Panc1 (cell line): ENCODE measurements around the gene RALGPS1.

Experiments used
- POLR2AphosphoS5 ChIP-seq: IDR thresholded peaks from 2 replicates; pipeline ENCODE4 v1.6.1; 2012; ENCODE audit warnings: mild to moderate bottlenecking, low read depth, low read length, moderate library complexity
- TF ChIP-seq, protein P1 (sequence below): fragments of 450-650 bp; IDR thresholded peaks from 2 replicates; pipeline ENCODE4 v1.5.1; 2017; ENCODE audit warnings: mild to moderate bottlenecking
- TF ChIP-seq, protein P2 (sequence below), 2 experiments: IDR thresholded peaks; 2 replicates each; pipeline ENCODE4 v1.6.1; 2011 to 2012; ENCODE audit warnings: low read depth in 2 of 2, control low read depth in 1 of 2, low read length in 1 of 2, mild to moderate bottlenecking in 1 of 2, moderate library complexity in 1 of 2; ENCODE audit not compliant: insufficient read depth in 1 of 2

DNA sequence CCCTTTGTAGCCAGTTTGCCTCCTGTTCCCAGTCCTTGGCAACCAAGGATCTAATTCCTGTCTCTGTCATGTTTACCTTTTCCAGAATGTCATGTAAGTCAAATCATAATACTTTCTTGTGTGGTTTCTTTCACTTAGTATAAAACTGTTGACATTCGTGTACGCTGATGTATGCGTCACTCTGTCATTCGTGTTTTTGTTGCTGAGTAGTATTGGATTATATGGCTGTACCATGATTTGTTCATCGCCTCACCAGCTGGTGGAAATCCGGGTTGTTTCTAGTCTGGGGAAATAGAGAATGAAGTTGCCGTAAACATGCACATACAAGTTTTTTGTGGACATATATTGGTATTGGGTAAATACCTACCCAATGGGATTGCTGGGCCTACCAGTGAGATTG lies 110.5 kb downstream of the RALGPS1 start:
- TF ChIP-seq, protein P1, sequence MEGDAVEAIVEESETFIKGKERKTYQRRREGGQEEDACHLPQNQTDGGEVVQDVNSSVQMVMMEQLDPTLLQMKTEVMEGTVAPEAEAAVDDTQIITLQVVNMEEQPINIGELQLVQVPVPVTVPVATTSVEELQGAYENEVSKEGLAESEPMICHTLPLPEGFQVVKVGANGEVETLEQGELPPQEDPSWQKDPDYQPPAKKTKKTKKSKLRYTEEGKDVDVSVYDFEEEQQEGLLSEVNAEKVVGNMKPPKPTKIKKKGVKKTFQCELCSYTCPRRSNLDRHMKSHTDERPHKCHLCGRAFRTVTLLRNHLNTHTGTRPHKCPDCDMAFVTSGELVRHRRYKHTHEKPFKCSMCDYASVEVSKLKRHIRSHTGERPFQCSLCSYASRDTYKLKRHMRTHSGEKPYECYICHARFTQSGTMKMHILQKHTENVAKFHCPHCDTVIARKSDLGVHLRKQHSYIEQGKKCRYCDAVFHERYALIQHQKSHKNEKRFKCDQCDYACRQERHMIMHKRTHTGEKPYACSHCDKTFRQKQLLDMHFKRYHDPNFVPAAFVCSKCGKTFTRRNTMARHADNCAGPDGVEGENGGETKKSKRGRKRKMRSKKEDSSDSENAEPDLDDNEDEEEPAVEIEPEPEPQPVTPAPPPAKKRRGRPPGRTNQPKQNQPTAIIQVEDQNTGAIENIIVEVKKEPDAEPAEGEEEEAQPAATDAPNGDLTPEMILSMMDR: no peak
- no peak for TF ChIP-seq POLR2AphosphoS5
- TF ChIP-seq, protein P2, sequence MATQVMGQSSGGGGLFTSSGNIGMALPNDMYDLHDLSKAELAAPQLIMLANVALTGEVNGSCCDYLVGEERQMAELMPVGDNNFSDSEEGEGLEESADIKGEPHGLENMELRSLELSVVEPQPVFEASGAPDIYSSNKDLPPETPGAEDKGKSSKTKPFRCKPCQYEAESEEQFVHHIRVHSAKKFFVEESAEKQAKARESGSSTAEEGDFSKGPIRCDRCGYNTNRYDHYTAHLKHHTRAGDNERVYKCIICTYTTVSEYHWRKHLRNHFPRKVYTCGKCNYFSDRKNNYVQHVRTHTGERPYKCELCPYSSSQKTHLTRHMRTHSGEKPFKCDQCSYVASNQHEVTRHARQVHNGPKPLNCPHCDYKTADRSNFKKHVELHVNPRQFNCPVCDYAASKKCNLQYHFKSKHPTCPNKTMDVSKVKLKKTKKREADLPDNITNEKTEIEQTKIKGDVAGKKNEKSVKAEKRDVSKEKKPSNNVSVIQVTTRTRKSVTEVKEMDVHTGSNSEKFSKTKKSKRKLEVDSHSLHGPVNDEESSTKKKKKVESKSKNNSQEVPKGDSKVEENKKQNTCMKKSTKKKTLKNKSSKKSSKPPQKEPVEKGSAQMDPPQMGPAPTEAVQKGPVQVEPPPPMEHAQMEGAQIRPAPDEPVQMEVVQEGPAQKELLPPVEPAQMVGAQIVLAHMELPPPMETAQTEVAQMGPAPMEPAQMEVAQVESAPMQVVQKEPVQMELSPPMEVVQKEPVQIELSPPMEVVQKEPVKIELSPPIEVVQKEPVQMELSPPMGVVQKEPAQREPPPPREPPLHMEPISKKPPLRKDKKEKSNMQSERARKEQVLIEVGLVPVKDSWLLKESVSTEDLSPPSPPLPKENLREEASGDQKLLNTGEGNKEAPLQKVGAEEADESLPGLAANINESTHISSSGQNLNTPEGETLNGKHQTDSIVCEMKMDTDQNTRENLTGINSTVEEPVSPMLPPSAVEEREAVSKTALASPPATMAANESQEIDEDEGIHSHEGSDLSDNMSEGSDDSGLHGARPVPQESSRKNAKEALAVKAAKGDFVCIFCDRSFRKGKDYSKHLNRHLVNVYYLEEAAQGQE (IDR thresholded peaks at IDR 0.05; ENCODE audit: insufficient read depth in 1 of 2, low read depth in 2 of 2, low read length in 1 of 2): no peak
